PC-9 (cell line): ENCODE data around the gene PPP2R5C.

ENCODE experiments used
- CTCF ChIP-seq: fragments of 200-600 bp; sonication (generic); conservative IDR thresholded peaks from 2 replicates; pipeline ENCODE4 v1.6.1; 2017; ENCODE audit warnings: mixed run types, antibody characterized with exemption, mild to moderate bottlenecking, moderate library complexity
- EZH2 ChIP-seq: fragments of 200-600 bp; sonication (generic); IDR thresholded peaks from 2 replicates; pipeline ENCODE4 v1.8.0; 2017; ENCODE audit warnings: antibody characterized with exemption, low read depth

GRCh38 chr14:101928415-101928841, 166.9 kb downstream of the PPP2R5C start:
- no peak for TF ChIP-seq CTCF
- TF ChIP-seq EZH2: no peak
